Calu3 (cell line): ENCODE measurements around the gene GNPTG. TPM values are rescaled to one million over a fixed set of nuclear protein-coding genes. Genes with fewer than 3 reads are reported as not detected.

ENCODE experiments used
- BruUV-seq: library from RNA; stranded (reverse); fragments of 400-500 nt; replicated peaks from 2 replicates; lab custom pipeline; 2021; lab: Mats Ljungman, UMichigan
- CTCF ChIA-PET: fragments of 300-600 bp; sonication (Branson Sonifier 250); formaldehyde crosslinking; loops from one replicate; lab custom pipeline; 2022; ENCODE audit warnings: antibody characterized with exemption; lab: Charles Lee
- DNase-seq: peaks from one replicate; pipeline ENCODE4 v3.0.0; 2022
- H3K27ac Mint-ChIP-seq: one replicate; pipeline ENCODE4 v1.8.0; 2022; ENCODE audit warnings: mixed read lengths; ENCODE audit not compliant: unreplicated experiment
- H3K27me3 Mint-ChIP-seq: one replicate; pipeline ENCODE4 v1.8.0; 2022; ENCODE audit warnings: mixed read lengths; ENCODE audit not compliant: unreplicated experiment
- H3K36me3 Mint-ChIP-seq: one replicate; pipeline ENCODE4 v1.8.0; 2022; ENCODE audit warnings: mild to moderate bottlenecking, moderate library complexity, mixed read lengths; ENCODE audit not compliant: insufficient read depth, unreplicated experiment
- H3K4me1 Mint-ChIP-seq: one replicate; pipeline ENCODE4 v1.8.0; 2022; ENCODE audit warnings: mild to moderate bottlenecking, low read depth, mixed read lengths; ENCODE audit not compliant: unreplicated experiment
- H3K4me3 Mint-ChIP-seq: one replicate; pipeline ENCODE4 v1.8.0; 2022; ENCODE audit warnings: mild to moderate bottlenecking, low read depth, moderate library complexity, mixed read lengths; ENCODE audit not compliant: unreplicated experiment
- H3K9me3 Mint-ChIP-seq: one replicate; pipeline ENCODE4 v1.8.0; 2022; ENCODE audit warnings: low read depth, mixed read lengths; ENCODE audit not compliant: unreplicated experiment
- CTCF ChIP-seq: fragments of 200-600 bp; IDR thresholded peaks from one replicate; pipeline ENCODE4 v1.8.0; 2022; ENCODE audit warnings: antibody characterized with exemption; ENCODE audit not compliant: unreplicated experiment
- intact Hi-C: fragments of 100-400 bp; cut with micrococcal nuclease; formaldehyde crosslinking; loops from one replicate; pipeline ENCODE4 v1.10.0; 2022; ENCODE audit not compliant: unreplicated experiment
- total RNA-seq: library from RNA; stranded (reverse); gene quantifications from 2 replicates; pipeline ENCODE4 v1.2.3, GENCODE V29; 2022

Gene GNPTG
- total RNA-seq, 1 experiment from 2014 or later: 63.9 TPM

- CTCF ChIA-PET: interaction anchor here (0.8 kb wide), 1 partner anchor 10 kb away, joined by 3 read pairs; no protein-coding TSS in a partner anchor
- Mint-ChIP-seq H3K4me3 (no peak overlapping the region), H3K4me1 (peaks cover 19% of the 10 kb centered on the region), H3K27ac (no peak overlapping the region), H3K9me3 (no peaks in the 10 kb centered on the region), H3K36me3 (peaks cover 52% of the 10 kb centered on the region), H3K27me3 (peaks cover 1% of the 10 kb centered on the region)
- BruUV-seq: no TSS peak
- DNase-seq: no peak
- TF ChIP-seq CTCF: no peak
- intact Hi-C loops: no loop called here
Observed at GRCh38 chr16:1348926-1349325, 2.8 kb upstream of the GNPTG start.

- Mint-ChIP-seq H3K27ac (no peak overlapping the region), H3K36me3 (peaks cover 52% of the 10 kb centered on the region), H3K4me3 (no peak overlapping the region), H3K4me1 (peaks cover 22% of the 10 kb centered on the region), H3K27me3 (no peaks in the 10 kb centered on the region), H3K9me3 (no peaks in the 10 kb centered on the region)
- BruUV-seq: no TSS peak
- intact Hi-C loops: no loop called here
- DNase-seq: no peak
- CTCF ChIA-PET: interaction anchor here (0.6 to 0.8 kb wide), 2 partner anchors 11 to 277 kb away, joined by 3 read pairs; partner anchors contain the start of gene SSTR5
- no peak for TF ChIP-seq CTCF
Observed at GRCh38 chr16:1349351-1349750, 2.4 kb upstream of the GNPTG start.

GRCh38 chr16:1349951-1350350, 1.8 kb upstream of the GNPTG start:
- Mint-ChIP-seq H3K9me3 (no peaks in the 10 kb centered on the region), H3K27ac (no peak overlapping the region), H3K4me1 (peaks cover 28% of the 10 kb centered on the region), H3K36me3 (peaks cover 57% of the 10 kb centered on the region), H3K27me3 (no peaks in the 10 kb centered on the region), H3K4me3 (peak overlapping the region; percentile 93)
- intact Hi-C loops: no loop called here
- no peak for DNase-seq
- CTCF ChIA-PET: interaction anchor here (0.6 kb wide), 1 partner anchor 277 kb away, joined by 3 read pairs; the partner anchor contains the start of gene SSTR5
- BruUV-seq: no TSS peak
- TF ChIP-seq CTCF: no peak

- DNase-seq: no peak
- no peaks in the 10 kb centered on the region for H3K9me3 Mint-ChIP-seq
- CTCF ChIA-PET: interaction anchor here (1.5 kb wide), 1 partner anchor 19 kb away, joined by 3 read pairs; no protein-coding TSS in a partner anchor
- H3K4me1 Mint-ChIP-seq: peaks cover 29% of the 10 kb centered on the region
- BruUV-seq: TSS peak; percentile 54
- peaks cover 61% of the 10 kb centered on the region for H3K36me3 Mint-ChIP-seq
- no peak for TF ChIP-seq CTCF
- H3K4me3 Mint-ChIP-seq: peak overlapping the region; percentile 93
- no peak overlapping the region for H3K27ac Mint-ChIP-seq
- no peaks in the 10 kb centered on the region for H3K27me3 Mint-ChIP-seq
- intact Hi-C loops: no loop called here
Observed at GRCh38 chr16:1350691-1351090, 1.0 kb upstream of the GNPTG start.
